OCI-LY1 (cell line): ENCODE data around the gene CHCHD5.

Experiments
- H2AFZ ChIP-seq: fragments of 200-600 bp; sonication (generic), shearing (Covaris generic); 2 replicates; pipeline ENCODE4 v1.6.0; 2014; ENCODE audit warnings: antibody characterized with exemption, mild to moderate bottlenecking, low read length
- H3F3A ChIP-seq: fragments of 200-600 bp; sonication (generic), shearing (Covaris generic); 2 replicates; pipeline ENCODE4 v1.6.0; 2014; ENCODE audit warnings: mild to moderate bottlenecking, antibody characterized with exemption, low read length, moderate library complexity; ENCODE audit not compliant: insufficient read depth
- H3K27ac ChIP-seq: fragments of 200-600 bp; sonication (generic); 2 replicates; pipeline ENCODE4 v1.5.1; 2014; ENCODE audit warnings: low read length, mixed run types, mild to moderate bottlenecking, low read depth; ENCODE audit not compliant: poor library complexity, severe bottlenecking
- H3K27me3 ChIP-seq: fragments of 200-600 bp; sonication (generic); 2 replicates; pipeline ENCODE4 v1.6.0; 2014; ENCODE audit warnings: antibody characterized with exemption, mild to moderate bottlenecking, low read length, moderate library complexity; ENCODE audit not compliant: insufficient read depth
- H3K36me3 ChIP-seq: fragments of 200-600 bp; sonication (generic); 2 replicates; pipeline ENCODE4 v1.6.1; 2014; ENCODE audit warnings: mild to moderate bottlenecking, antibody characterized with exemption, low read length, moderate library complexity, mixed read lengths; ENCODE audit not compliant: insufficient read depth
- H3K4me1 ChIP-seq: fragments of 200-600 bp; sonication (generic); 2 replicates; pipeline ENCODE4 v1.5.1; 2014; ENCODE audit warnings: mild to moderate bottlenecking, low read length, moderate library complexity; ENCODE audit not compliant: insufficient read depth, severe bottlenecking
- H3K4me2 ChIP-seq: fragments of 200-600 bp; sonication (generic), shearing (Covaris generic); 2 replicates; pipeline ENCODE4 v1.6.1; 2014; ENCODE audit warnings: low read length
- H3K4me3 ChIP-seq: fragments of 200-600 bp; sonication (generic); 2 replicates; pipeline ENCODE4 v1.5.1; 2014; ENCODE audit warnings: low read length, low read depth, mild to moderate bottlenecking, mixed read lengths; ENCODE audit not compliant: poor library complexity, severe bottlenecking
- H3K79me2 ChIP-seq: fragments of 200-600 bp; shearing (Covaris generic); 2 replicates; pipeline ENCODE4 v1.6.1; 2016; ENCODE audit warnings: mixed run types, low read length, mixed read lengths; ENCODE audit not compliant: insufficient read depth
- H3K9ac ChIP-seq: fragments of 200-600 bp; sonication (generic), shearing (Covaris generic); 2 replicates; pipeline ENCODE4 v1.6.1; 2014; ENCODE audit warnings: mild to moderate bottlenecking, low read length, mixed read lengths
- H3K9me2 ChIP-seq: fragments of 200-600 bp; sonication (generic), shearing (Covaris generic); 2 replicates; pipeline ENCODE4 v1.6.1; 2014; ENCODE audit warnings: low read depth, mild to moderate bottlenecking, low read length, mixed read lengths
- H3K9me3 ChIP-seq: fragments of 200-600 bp; shearing (Covaris generic); 2 replicates; pipeline ENCODE4 v1.6.1; 2014; ENCODE audit warnings: low read length, mixed read lengths
- H4K20me1 ChIP-seq: fragments of 200-600 bp; sonication (generic), shearing (Covaris generic); 2 replicates; pipeline ENCODE4 v1.6.0; 2016; ENCODE audit warnings: mild to moderate bottlenecking, low read length; ENCODE audit not compliant: insufficient read depth
- CTCF ChIP-seq: fragments of 200-600 bp; sonication (generic), shearing (Covaris generic); IDR thresholded peaks from 2 replicates; pipeline ENCODE4 v1.5.1; 2017; ENCODE audit warnings: mild to moderate bottlenecking, antibody characterized with exemption, low read length, moderate library complexity, mixed read lengths
- EZH2 ChIP-seq: fragments of 200-600 bp; sonication (generic), shearing (Covaris generic); IDR thresholded peaks from 2 replicates; pipeline ENCODE4 v1.8.0; 2017; ENCODE audit warnings: borderline replicate concordance, mixed run types, mild to moderate bottlenecking, antibody characterized with exemption, low read length, moderate library complexity, mixed read lengths

CHCHD5 gene

GRCh38 chr2:112626604-112627059, 42.2 kb downstream of the CHCHD5 start:
- H3K4me2 ChIP-seq, result peak overlapping the region; percentile 61
- H4K20me1 ChIP-seq, result no peaks in the 10 kb centered on the region
- H3K9ac ChIP-seq, result no peak overlapping the region; the same call in 1 of the 2 replicates
- peak overlapping the region; percentile 38 for H3K4me3 ChIP-seq
- no peaks in the 10 kb centered on the region for H3K36me3 ChIP-seq
- H3K27me3 ChIP-seq, result no peaks in the 10 kb centered on the region
- H3K79me2 ChIP-seq, result no peaks in the 10 kb centered on the region
- H3K9me2 ChIP-seq, result no peaks in the 10 kb centered on the region
- H2AFZ ChIP-seq, result no peak overlapping the region
- TF ChIP-seq CTCF, result peak; percentile 93
- TF ChIP-seq EZH2, result no peak
- no peaks in the 10 kb centered on the region for H3F3A ChIP-seq
- H3K4me1 ChIP-seq, result peaks cover 11% of the 10 kb centered on the region
- H3K9me3 ChIP-seq, result no peaks in the 10 kb centered on the region
- no peak overlapping the region for H3K27ac ChIP-seq

- Histone ChIP-seq H3F3A (no peaks in the 10 kb centered on the region), H3K79me2 (no peaks in the 10 kb centered on the region), H3K4me3 (no peak overlapping the region), H3K27ac (no peak overlapping the region), H3K36me3 (no peaks in the 10 kb centered on the region), H3K9me2 (no peaks in the 10 kb centered on the region), H4K20me1 (no peaks in the 10 kb centered on the region), H3K4me1 (peaks cover 11% of the 10 kb centered on the region), H3K9ac (no peak overlapping the region; the same call in 1 of the 2 replicates), H3K9me3 (no peaks in the 10 kb centered on the region), H3K27me3 (no peaks in the 10 kb centered on the region), H3K4me2 (peak overlapping the region; percentile 61), H2AFZ (no peak overlapping the region)
- TF ChIP-seq EZH2, result no peak
- no peak for TF ChIP-seq CTCF
Observed at GRCh38 chr2:112627060-112628040, 42.9 kb downstream of the CHCHD5 start.

- Histone ChIP-seq H3K79me2 (no peaks in the 10 kb centered on the region), H3K9me2 (no peaks in the 10 kb centered on the region), H3K4me1 (peaks cover 11% of the 10 kb centered on the region), H3K4me3 (no peak overlapping the region), H3K9ac (no peak overlapping the region), H4K20me1 (no peaks in the 10 kb centered on the region), H3K36me3 (no peaks in the 10 kb centered on the region), H3F3A (no peaks in the 10 kb centered on the region), H3K9me3 (no peaks in the 10 kb centered on the region), H3K27ac (no peak overlapping the region), H3K27me3 (no peaks in the 10 kb centered on the region), H2AFZ (no peak overlapping the region), H3K4me2 (no peak overlapping the region)
- TF ChIP-seq EZH2 (no peak), CTCF (no peak)
Observed at GRCh38 chr2:112629224-112629623, 44.8 kb downstream of the CHCHD5 start.
